Esophagus squamous epithelium (tissue), 5 donors: ENCODE results near the gene PPARG. TPM values are rescaled to one million over a fixed set of nuclear protein-coding genes. Genes with fewer than 3 reads are reported as not detected.

Experiments used
- DNase-seq: peaks from one replicate; lab custom pipeline; 2025; lab: John Stamatoyannopoulos, UW
- H3K27ac ChIP-seq, 4 donors: fragments of 200-600 bp; sonication (generic); one replicate each; pipeline ENCODE4 v1.5.1; 2016 to 2019; ENCODE audit warnings: mild to moderate bottlenecking in 1 of 4
- H3K27me3 ChIP-seq, 4 donors: fragments of 200-600 bp; sonication (generic); 1 replicate in 3 of 4; 2 replicates in 1 of 4; pipeline versions ENCODE4 v1.5.1 to v1.6.0; 2017 to 2021; ENCODE audit warnings: antibody characterized with exemption in 1 of 4
- H3K36me3 ChIP-seq, 3 donors: fragments of 200-600 bp; sonication (generic); one replicate each; pipeline ENCODE4 v1.5.1; 2016 to 2019
- H3K4me1 ChIP-seq, 3 donors: fragments of 200-600 bp; sonication (generic); one replicate each; pipeline ENCODE4 v1.5.1; 2017 to 2019
- H3K4me3 ChIP-seq, 4 donors: fragments of 200-600 bp; sonication (generic); 1 replicate in 3 of 4; 2 replicates in 1 of 4; pipeline ENCODE4 v1.5.1; 2016 to 2019; ENCODE audit warnings: mild to moderate bottlenecking in 2 of 4, moderate library complexity in 1 of 4
- H3K9me3 ChIP-seq, 3 donors: fragments of 200-600 bp; sonication (generic); one replicate each; pipeline ENCODE4 v1.5.1; 2016 to 2019
- POLR2A ChIP-seq, 4 donors: fragments of 450-650 bp; IDR thresholded peaks; one replicate each; pipeline ENCODE4 v1.6.1; 2017; ENCODE audit warnings: antibody characterized with exemption in 4 of 4, mild to moderate bottlenecking in 4 of 4, moderate library complexity in 3 of 4
- WGBS, 2 donors: methylation state at CpG; one replicate each; pipeline ENCODE4 v1.1.5; 2018; 5-methylcytosine and 5-hydroxymethylcytosine counted together
- intact Hi-C: fragments of 100-400 bp; cut with DNase I; formaldehyde crosslinking; loops from one replicate; pipeline ENCODE4 v1.15.0; 2022
- total RNA-seq, 4 donors: library from RNA; depleted of rRNA; stranded (reverse); fragments of >200 nt; gene quantifications; one replicate each; pipeline ENCODE4 v1.1.0, GENCODE V29; 2016
- TF ChIP-seq, protein P1 (sequence below), 6 experiments: fragments of 450-650 bp in 4 of 6; fragments of 200-600 bp in 2 of 6; sonication (generic) in 2 of 6; IDR thresholded peaks; one replicate each; pipeline ENCODE4 v1.5.1; 2016 to 2019; ENCODE audit warnings: antibody characterized with exemption in 6 of 6, mild to moderate bottlenecking in 4 of 6, moderate library complexity in 4 of 6
- donor health status: DM: yes; HTN: yes; CAD: no.

Gene PPARG
- total RNA-seq, 4 donors from 2014 or later: 6.3 to 13.8 (median 11.4) TPM

GRCh38 chr3:12408984-12409683 lies 120.3 kb downstream of the PPARG start:
- Histone ChIP-seq H3K4me3 (no peak overlapping the region), H3K9me3 (no peaks in the 10 kb centered on the region), H3K4me1 (peaks cover 0 to 9% (median 0%) of the 10 kb centered on the region in 3 donors), H3K27ac (no peak overlapping the region), H3K36me3 (no peaks in the 10 kb centered on the region), H3K27me3 (no peaks in the 10 kb centered on the region)
- DNase-seq: no peak
- WGBS, 2 donors: 83 to 84% methylated on average over 3 of the region's 3 CpGs
- TF ChIP-seq POLR2A (IDR thresholded peaks at IDR 0.05): no peak
- TF ChIP-seq, protein P1, sequence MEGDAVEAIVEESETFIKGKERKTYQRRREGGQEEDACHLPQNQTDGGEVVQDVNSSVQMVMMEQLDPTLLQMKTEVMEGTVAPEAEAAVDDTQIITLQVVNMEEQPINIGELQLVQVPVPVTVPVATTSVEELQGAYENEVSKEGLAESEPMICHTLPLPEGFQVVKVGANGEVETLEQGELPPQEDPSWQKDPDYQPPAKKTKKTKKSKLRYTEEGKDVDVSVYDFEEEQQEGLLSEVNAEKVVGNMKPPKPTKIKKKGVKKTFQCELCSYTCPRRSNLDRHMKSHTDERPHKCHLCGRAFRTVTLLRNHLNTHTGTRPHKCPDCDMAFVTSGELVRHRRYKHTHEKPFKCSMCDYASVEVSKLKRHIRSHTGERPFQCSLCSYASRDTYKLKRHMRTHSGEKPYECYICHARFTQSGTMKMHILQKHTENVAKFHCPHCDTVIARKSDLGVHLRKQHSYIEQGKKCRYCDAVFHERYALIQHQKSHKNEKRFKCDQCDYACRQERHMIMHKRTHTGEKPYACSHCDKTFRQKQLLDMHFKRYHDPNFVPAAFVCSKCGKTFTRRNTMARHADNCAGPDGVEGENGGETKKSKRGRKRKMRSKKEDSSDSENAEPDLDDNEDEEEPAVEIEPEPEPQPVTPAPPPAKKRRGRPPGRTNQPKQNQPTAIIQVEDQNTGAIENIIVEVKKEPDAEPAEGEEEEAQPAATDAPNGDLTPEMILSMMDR (IDR thresholded peaks at IDR 0.05): no peak
- intact Hi-C loops: no loop called here

DNA sequence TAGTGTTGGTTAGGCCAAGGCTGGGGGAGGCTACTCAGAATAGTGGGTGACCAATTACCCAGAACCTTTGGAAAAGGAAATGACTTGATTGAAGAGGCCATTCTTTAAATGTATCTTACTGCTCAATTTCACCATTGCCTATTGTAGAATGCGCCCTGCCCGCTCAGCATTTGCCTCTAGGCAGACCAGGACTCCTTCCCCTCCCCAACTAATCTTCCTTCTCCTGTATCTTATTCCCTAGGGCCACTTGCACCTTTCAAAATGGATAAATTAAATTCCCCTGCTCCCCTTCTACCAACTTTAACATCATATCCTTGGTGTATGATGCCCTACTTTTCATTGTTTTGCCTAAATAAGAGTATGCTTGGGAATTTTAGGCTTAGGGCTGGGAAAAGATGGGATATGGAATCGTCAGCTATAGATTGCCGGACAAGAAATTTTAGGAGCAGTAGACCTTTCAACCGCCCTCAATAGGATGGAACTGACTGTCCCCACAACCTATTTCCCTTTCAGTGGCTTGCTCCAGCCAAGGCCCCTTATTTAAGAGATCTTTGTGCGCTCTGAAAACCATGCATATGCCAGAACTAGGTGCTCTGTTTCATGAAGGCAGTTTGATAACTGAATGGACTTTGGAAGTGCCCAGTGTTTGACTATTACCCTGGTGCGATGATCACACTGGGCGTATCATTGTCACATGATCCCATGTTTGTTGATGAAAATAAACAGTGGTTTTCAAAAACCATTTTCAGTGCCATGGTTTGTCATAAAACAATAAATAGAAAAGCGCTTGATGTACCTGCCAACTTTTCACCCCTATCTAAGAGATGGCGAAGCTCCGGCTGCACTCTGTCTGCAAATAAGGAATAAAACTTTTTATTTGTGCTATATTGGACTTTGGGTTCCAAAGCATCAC lies 121.1 kb downstream of the PPARG start:
- H3K4me1 ChIP-seq: peaks cover 0 to 9% (median 0%) of the 10 kb centered on the region in 3 donors
- TF ChIP-seq, protein P1 (IDR thresholded peaks at IDR 0.05): no peak
- TF ChIP-seq POLR2A (IDR thresholded peaks at IDR 0.05): no peak
- WGBS, 2 donors: 89 to 92% methylated on average over 10 to 11 of the region's 11 CpGs
- H3K27me3 ChIP-seq: no peaks in the 10 kb centered on the region
- no peak for DNase-seq
- no peaks in the 10 kb centered on the region for H3K9me3 ChIP-seq
- no peak overlapping the region for H3K27ac ChIP-seq
- H3K4me3 ChIP-seq: no peak overlapping the region
- H3K36me3 ChIP-seq: no peaks in the 10 kb centered on the region
- intact Hi-C loops: no loop called here

- intact Hi-C loops: no loop called here
- Histone ChIP-seq H3K27ac (no peak overlapping the region), H3K9me3 (no peaks in the 10 kb centered on the region), H3K4me3 (no peak overlapping the region), H3K36me3 (no peaks in the 10 kb centered on the region), H3K4me1 (no peaks in the 10 kb centered on the region), H3K27me3 (no peaks in the 10 kb centered on the region)
- TF ChIP-seq, protein P1 (IDR thresholded peaks at IDR 0.05): no peak
- TF ChIP-seq POLR2A (IDR thresholded peaks at IDR 0.05): no peak
- WGBS, 2 donors: 67 to 92% methylated on average over 1 of the region's 1 CpG
- no peak for DNase-seq
Observed at GRCh38 chr3:12413721-12414255, 124.9 kb downstream of the PPARG start.

GRCh38 chr3:12415014-12415680 lies 126.3 kb downstream of the PPARG start:
- no peak overlapping the region for H3K27ac ChIP-seq
- H3K4me1 ChIP-seq: no peaks in the 10 kb centered on the region
- no peak for TF ChIP-seq POLR2A (IDR thresholded peaks at IDR 0.05)
- TF ChIP-seq, protein P1 (IDR thresholded peaks at IDR 0.05): no peak
- intact Hi-C loops: no loop called here
- no peak overlapping the region for H3K4me3 ChIP-seq
- 79 to 80% methylated on average over 4 of the region's 4 CpGs for WGBS, 2 donors
- H3K36me3 ChIP-seq: no peaks in the 10 kb centered on the region
- DNase-seq: no peak
- no peaks in the 10 kb centered on the region for H3K27me3 ChIP-seq
- H3K9me3 ChIP-seq: no peaks in the 10 kb centered on the region
